Measurements from ENCODE around the gene DNAAF8.

DNAAF8 gene

DNA sequence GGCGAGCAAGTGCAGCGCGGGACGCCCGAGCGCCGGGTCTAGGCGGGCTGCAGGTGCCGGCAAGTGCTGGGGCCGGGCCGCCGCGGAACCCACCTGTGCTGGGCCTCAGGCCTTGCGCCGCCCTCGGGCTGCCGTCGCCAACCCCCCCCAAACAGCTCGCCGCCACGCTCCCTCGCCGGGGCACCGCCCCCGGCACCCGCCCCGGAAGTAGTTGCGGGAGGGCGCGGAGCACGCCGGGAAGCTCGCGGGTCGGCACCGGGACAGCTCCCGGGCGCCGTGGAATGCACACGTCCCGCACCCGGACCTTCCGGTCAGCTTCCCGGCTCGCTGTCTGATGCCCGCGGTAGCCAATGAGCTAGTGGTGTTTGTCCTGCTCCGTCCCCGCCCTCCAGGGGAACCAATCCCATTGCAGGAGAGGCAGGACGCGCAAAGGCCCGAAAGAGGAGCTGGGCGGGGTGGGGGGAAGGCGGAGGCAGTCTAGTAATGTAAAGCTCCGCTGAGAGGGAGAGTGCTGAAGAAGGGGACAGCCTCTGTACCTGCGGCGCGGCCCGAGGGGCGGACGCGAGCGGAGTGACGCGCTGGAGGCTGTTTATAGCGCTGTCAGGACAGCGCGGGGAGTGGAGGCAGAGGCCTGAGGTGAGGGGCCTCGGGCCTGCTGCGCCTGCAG lies at the start of gene DNAAF8, which contains the start of gene ANKS3:
TSS of gene DNAAF8 (plus strand) at position 475 of the 667 bp plus-strand sequence. CDS start 1,978 bp downstream, outside the sequence.
TSS of gene ANKS3 (minus strand) at position 209 of the 667 bp plus-strand sequence. CDS start 4,122 bp downstream, outside the sequence.
- peak; percentile 97 for DNase-seq

GRCh38 chr16:4684763-4685162 lies 49.6 kb upstream of the DNAAF8 start:
- no peak for DNase-seq

GRCh38 chr16:4685292-4685691 lies 49.0 kb upstream of the DNAAF8 start:
- DNase-seq, result no peak

DNA sequence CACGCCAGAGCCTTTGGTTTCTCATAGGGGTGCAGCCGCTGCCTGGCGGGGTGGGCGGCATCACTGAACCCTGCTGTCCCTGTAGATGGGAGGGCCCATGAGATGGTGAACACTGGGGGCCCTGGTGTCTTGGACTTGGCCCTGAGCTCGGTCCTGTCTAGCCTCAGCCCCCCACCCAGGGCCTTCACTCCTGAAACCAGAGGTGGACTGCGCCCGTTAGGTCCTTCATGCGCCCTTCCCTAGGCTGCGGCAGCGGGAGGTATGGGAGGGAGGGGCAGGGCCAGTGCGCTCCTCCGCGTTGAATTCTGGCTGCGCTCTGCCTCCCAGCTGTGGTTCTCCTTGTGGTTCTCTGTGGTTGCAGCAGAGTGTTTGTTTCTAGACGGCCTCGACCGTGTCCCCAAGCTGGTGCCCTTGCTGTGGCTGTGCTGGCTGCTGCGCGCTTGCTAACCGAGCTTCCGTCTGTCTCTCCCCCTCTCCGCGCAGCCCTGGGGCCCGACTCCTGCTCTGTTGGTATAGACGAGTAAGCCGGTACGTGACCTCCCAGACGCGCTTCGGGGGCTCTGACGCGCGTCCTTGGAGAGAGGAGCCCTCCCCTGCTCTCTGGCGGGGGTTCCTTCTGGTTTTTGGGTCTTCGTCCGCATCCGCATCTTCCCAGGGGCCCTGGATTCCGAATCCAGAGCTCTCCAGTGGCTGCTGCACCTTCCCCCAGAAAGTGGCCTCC lies 48.4 kb upstream of the DNAAF8 start:
- no peak for DNase-seq

GRCh38 chr16:4686497-4687210 lies 47.7 kb upstream of the DNAAF8 start:
- no peak for DNase-seq

DNA sequence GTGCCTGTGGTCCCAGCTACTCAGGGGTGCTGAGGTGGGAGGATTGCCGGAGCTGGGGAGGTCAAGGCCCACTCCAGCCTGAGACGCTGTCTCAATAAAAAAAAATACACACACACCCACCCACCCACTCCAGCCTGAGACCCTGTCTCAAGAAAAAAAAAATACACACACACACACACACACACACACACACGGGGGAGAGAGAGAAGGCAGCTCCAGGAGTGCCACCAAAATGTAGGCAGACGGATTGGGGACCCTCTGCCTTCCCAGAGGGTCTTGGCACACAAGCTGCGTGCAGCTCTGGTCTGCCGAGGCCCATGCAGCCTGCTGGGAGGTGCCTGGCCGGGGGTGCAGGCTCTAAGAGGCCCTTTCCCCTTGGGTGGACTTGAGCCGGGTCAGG lies 46.9 kb upstream of the DNAAF8 start:
- DNase-seq, result no peak

- no peak for DNase-seq
Measured at GRCh38 chr16:4687946-4688673, 46.2 kb upstream of the DNAAF8 start.

DNA sequence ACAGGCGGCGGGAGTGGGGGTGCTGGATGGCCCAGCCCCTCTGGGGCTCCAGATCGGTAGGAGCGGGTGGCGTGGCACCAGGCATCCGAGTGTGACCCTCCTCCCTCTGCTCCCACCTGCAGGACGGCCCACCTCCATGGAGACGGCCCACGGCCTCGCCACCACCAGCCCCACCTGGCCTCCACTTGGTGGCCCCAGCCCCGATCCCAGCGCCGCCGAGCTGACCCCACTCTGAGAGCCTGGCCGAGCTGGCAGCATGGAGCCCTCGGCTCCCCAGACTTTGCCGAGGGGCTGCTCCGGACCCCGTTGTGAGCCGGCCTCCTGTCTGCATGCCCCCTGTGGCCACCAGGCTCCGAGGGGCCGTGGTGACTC lies 45.7 kb upstream of the DNAAF8 start:
- no peak for DNase-seq

DNA sequence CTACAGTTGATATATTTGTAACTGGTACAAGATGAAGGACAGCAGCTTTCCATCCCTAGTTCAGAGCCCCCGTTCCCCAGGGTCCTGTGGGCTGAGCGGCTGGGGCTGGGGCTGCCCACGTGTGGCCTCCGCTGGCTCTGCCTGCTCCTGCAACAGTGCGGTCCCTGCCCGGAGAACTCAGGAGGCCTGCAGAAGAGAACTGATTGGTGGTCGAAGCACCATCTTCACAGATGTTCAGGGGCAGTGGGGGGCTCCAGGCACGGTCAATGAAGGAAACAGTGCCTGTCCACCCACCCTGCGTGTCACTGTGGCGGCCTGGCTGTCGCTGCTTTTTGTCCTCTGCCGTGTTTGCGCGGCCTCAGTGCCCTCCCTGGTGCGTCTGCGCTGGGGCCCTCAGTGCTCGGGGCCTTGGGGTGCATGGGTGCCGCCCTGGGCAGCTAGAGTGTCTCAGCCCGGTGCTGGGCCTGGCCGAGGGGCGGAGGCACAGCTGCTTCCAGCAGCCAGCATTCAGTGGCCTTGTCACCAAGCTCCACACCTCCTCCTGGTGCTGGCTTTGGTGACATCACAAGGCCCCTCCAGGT lies 45.2 kb upstream of the DNAAF8 start:
- no peak for DNase-seq

GRCh38 chr16:4689864-4690704 lies 44.3 kb upstream of the DNAAF8 start:
- DNase-seq, result no peak

DNA sequence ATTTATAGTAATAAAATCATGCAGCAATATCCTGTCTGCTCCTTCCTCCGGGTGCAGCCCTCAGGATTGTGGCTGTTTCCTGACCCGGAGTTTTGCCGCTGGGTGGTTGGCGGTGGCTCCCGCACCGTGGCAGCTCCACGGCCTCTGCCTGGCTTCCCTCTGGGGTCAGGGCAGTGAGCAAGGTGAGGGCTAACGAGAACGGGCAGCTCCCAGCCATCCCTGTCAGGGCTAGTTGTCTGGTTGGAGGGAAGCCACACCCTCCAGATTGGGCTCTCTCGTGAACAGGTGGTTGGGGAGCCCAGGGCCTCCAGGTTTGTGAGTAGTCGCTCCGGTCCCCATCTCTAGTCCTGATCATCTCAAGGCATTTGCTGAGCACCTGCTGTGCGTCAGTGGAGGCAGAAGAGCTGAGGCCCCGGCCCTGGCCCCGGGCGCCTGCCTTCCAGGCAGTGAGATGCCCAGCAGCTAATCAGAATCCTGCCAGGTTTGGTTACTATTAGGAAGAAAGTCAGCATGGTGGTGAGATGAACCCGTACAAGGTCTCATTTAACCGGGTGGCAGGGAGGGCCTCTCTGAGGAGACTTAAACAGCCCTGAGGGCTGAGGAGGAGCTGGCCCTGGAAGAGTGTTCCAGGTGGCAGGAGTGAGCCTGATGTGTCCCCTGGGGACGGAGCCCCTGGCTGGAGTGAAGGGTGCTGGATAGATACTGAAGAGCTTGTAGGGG lies 43.2 kb upstream of the DNAAF8 start:
- DNase-seq, result no peak

DNA sequence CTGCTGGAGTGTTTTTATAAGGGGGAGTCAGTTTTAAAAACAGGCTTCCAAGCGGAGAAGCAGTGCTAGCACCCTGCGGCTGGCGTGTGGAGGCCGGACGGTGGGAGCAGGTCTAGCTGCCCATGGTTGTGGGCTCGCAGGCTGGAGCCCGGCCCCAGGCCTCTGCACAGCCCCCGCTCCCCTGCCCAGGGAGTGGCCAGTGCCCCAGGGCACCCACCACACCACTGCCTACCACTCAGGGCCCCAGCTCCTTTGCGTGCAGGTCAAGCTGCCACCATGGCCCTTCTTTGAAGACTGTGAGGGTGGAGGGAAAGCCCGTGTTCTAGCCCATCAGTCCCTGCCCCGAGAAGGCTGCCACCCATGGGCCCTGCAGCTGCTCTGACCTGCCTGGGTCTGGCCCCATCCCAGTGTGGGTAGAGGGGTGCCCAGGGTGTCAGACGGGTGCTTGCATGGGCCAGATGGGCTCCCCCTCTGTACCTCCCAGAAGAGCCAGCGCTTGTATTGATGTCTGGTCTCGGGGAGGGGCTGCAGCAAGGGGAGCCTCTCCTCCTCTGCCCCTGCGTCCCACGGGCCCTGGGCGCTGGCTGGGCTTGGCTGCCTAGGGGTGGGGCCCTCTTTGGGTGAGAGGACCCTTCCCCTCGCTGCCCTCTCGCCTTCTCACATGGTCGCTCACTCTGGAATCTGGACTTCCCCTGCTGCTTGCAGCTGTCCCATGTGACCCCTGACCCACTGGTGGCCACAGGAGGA lies 42.5 kb upstream of the DNAAF8 start:
- no peak for DNase-seq

GRCh38 chr16:4692460-4693295 lies 41.7 kb upstream of the DNAAF8 start:
- no peak for DNase-seq

- DNase-seq, result peak; percentile 95
Measured at GRCh38 chr16:4693296-4693955, 40.9 kb upstream of the DNAAF8 start, which contains the start of gene NUDT16L1. Gene NUDT16L1, plus strand, starts transcription at chr16:4693562. Its CDS starts 165 bp downstream, at chr16:4693727.

- DNase-seq, result no peak
Measured at GRCh38 chr16:4693956-4694641, 40.2 kb upstream of the DNAAF8 start.

- no peak for DNase-seq
Measured at GRCh38 chr16:4694642-4695451, 39.5 kb upstream of the DNAAF8 start.

Measured in amniotic stem cell (primary cell).